Skeletal muscle tissue (tissue), 4 donors: ENCODE results near the gene GTF2F1. TPM values are rescaled to one million over a fixed set of nuclear protein-coding genes. Genes with fewer than 3 reads are reported as not detected.
"Not testable (repeated sequence)": the region's sequence is repeated elsewhere in the genome, so short reads cannot be mapped to it uniquely, and the experiment has no call there.

Experiments used
- H3K27ac ChIP-seq: one replicate; pipeline ENCODE4 v1.7.0; 2013; ENCODE audit warnings: mild to moderate bottlenecking, low read depth, low read length, inconsistent platforms
- H3K27me3 ChIP-seq, 3 donors: one replicate each; pipeline ENCODE4 v1.7.0; 2013; ENCODE audit warnings: low read length in 3 of 3; ENCODE audit not compliant: control insufficient read depth in 3 of 3, insufficient read depth in 3 of 3
- H3K36me3 ChIP-seq, 3 donors: one replicate each; pipeline ENCODE4 v1.7.0; 2013; ENCODE audit warnings: low read length in 3 of 3; ENCODE audit not compliant: control insufficient read depth in 3 of 3, insufficient read depth in 3 of 3
- H3K4me1 ChIP-seq, 3 donors: one replicate each; pipeline ENCODE4 v1.7.0; 2013; ENCODE audit warnings: low read length in 3 of 3, mild to moderate bottlenecking in 3 of 3; ENCODE audit not compliant: control insufficient read depth in 3 of 3, insufficient read depth in 3 of 3
- H3K4me3 ChIP-seq, 3 donors: one replicate each; pipeline ENCODE4 v1.7.0; 2013; ENCODE audit warnings: low read length in 3 of 3
- H3K9ac ChIP-seq, 3 donors: one replicate each; pipeline ENCODE4 v1.7.0; 2013; ENCODE audit warnings: low read length in 3 of 3, mild to moderate bottlenecking in 3 of 3, moderate library complexity in 2 of 3, low read depth in 1 of 3
- H3K9me3 ChIP-seq, 3 donors: one replicate each; pipeline ENCODE4 v1.7.0; 2013; ENCODE audit warnings: low read length in 3 of 3; ENCODE audit not compliant: control insufficient read depth in 3 of 3
- total RNA-seq: library from RNA; depleted of rRNA; stranded (reverse); fragments of >200 nt; gene quantifications from one replicate; pipeline ENCODE4 v1.2.3, GENCODE V29; 2014
- donor health status: Osteomylitis.

GTF2F1 gene
- total RNA-seq = 36.5 TPM

- Histone ChIP-seq H3K9me3 (no peaks in the 10 kb centered on the region), H3K4me3 (peak within 1 kb of the TSS; percentile 88 to 94 (median 93)), H3K36me3 (peaks cover 11 to 16% (median 15%) of the 10 kb centered on the region in 3 donors), H3K27me3 (no peaks in the 10 kb centered on the region), H3K4me1 (peaks cover 14 to 15% (median 15%) of the 10 kb centered on the region in 3 donors), H3K27ac (peak within 1 kb of the TSS; percentile 91), H3K9ac (peak within 1 kb of the TSS; percentile 87 to 94 (median 88))
Observed at GRCh38 chr19:6393074-6393982, at the start of gene GTF2F1. GTF2F1 (minus strand) TSS chr19:6393164; CDS start chr19:6392995, 169 bp downstream.

GRCh38 chr19:6442087-6442688 lies 49.2 kb upstream of the GTF2F1 start:
- H3K4me1 ChIP-seq = no peaks in the 10 kb centered on the region
- no peak overlapping the region for H3K9ac ChIP-seq
- H3K27ac ChIP-seq = no peak overlapping the region
- H3K27me3 ChIP-seq = no peaks in the 10 kb centered on the region
- no peaks in the 10 kb centered on the region for H3K9me3 ChIP-seq
- no peak overlapping the region for H3K4me3 ChIP-seq
- peaks cover 6 to 14% (median 10%) of the 10 kb centered on the region in 3 donors for H3K36me3 ChIP-seq

- peaks cover under 1 to 5% (median 2%) of the 10 kb centered on the region in 3 donors for H3K36me3 ChIP-seq
- no peak overlapping the region for H3K4me3 ChIP-seq
- H3K4me1 ChIP-seq = no peaks in the 10 kb centered on the region
- no peaks in the 10 kb centered on the region for H3K27me3 ChIP-seq
- no peak overlapping the region for H3K9ac ChIP-seq
- H3K9me3 ChIP-seq = no peaks in the 10 kb centered on the region
- H3K27ac ChIP-seq = no peak overlapping the region
Observed at GRCh38 chr19:6440905-6441304, 47.9 kb upstream of the GTF2F1 start.

- Histone ChIP-seq H3K27me3 (no peaks in the 10 kb centered on the region), H3K9ac (no peak overlapping the region), H3K4me3 (no peak overlapping the region), H3K27ac (no peak overlapping the region), H3K9me3 (no peaks in the 10 kb centered on the region), H3K36me3 (no peaks in the 10 kb centered on the region), H3K4me1 (no peaks in the 10 kb centered on the region)
Observed at GRCh38 chr19:6439743-6440142, 46.8 kb upstream of the GTF2F1 start.

GRCh38 chr19:6433663-6434062 lies 40.7 kb upstream of the GTF2F1 start, which contains the start of gene SLC25A41:
SLC25A41 (minus strand) TSS chr19:6433763; CDS start chr19:6433693, 70 bp downstream.
- H3K27ac ChIP-seq = no peak within 1 kb of the TSS
- no peak within 1 kb of the TSS for H3K4me3 ChIP-seq
- H3K9ac ChIP-seq = no peak within 1 kb of the TSS
- H3K4me1 ChIP-seq = no peaks in the 10 kb centered on the region
- H3K9me3 ChIP-seq = no peaks in the 10 kb centered on the region
- no peaks in the 10 kb centered on the region for H3K36me3 ChIP-seq
- H3K27me3 ChIP-seq = peaks cover 0 to 16% (median 0%) of the 10 kb centered on the region in 3 donors

- no peaks in the 10 kb centered on the region for H3K9me3 ChIP-seq
- no peak overlapping the region for H3K4me3 ChIP-seq
- no peak overlapping the region for H3K27ac ChIP-seq
- H3K27me3 ChIP-seq = peaks cover 0 to 16% (median 0%) of the 10 kb centered on the region in 3 donors
- H3K9ac ChIP-seq = no peak overlapping the region
- no peaks in the 10 kb centered on the region for H3K4me1 ChIP-seq
- no peaks in the 10 kb centered on the region for H3K36me3 ChIP-seq
Observed at GRCh38 chr19:6433165-6433564, 40.2 kb upstream of the GTF2F1 start.

- Histone ChIP-seq H3K27me3 (peaks cover 0 to 16% (median 0%) of the 10 kb centered on the region in 3 donors), H3K27ac (no peak overlapping the region), H3K9me3 (no peaks in the 10 kb centered on the region), H3K36me3 (no peaks in the 10 kb centered on the region), H3K9ac (no peak overlapping the region), H3K4me3 (no peak overlapping the region), H3K4me1 (no peaks in the 10 kb centered on the region)
Observed at GRCh38 chr19:6431891-6432290, 38.9 kb upstream of the GTF2F1 start.

GRCh38 chr19:6429419-6430221 lies 36.7 kb upstream of the GTF2F1 start:
- Histone ChIP-seq H3K36me3 (no peaks in the 10 kb centered on the region), H3K27me3 (peaks cover 0 to 16% (median 0%) of the 10 kb centered on the region in 3 donors), H3K27ac (no peak overlapping the region), H3K4me1 (peaks cover 5 to 8% (median 5%) of the 10 kb centered on the region in 3 donors), H3K9ac (no peak overlapping the region), H3K9me3 (no peaks in the 10 kb centered on the region), H3K4me3 (no peak overlapping the region)

GRCh38 chr19:6428692-6429418 lies 35.9 kb upstream of the GTF2F1 start:
- H3K36me3 ChIP-seq, H3K4me1 ChIP-seq, H3K9me3 ChIP-seq, H3K27ac ChIP-seq, H3K9ac ChIP-seq, H3K4me3 ChIP-seq: not testable (repeated sequence)
- peaks cover 0 to 16% (median 0%) of the 10 kb centered on the region in 3 donors for H3K27me3 ChIP-seq
